GM13977 (cell line): Measurements from ENCODE around the gene CAMK2D.
A peak's percentile ranks its signal among the peaks of the same experiment; 100 is the strongest.
"Not testable (repeated sequence)": the region's sequence is repeated elsewhere in the genome, so short reads cannot be mapped to it uniquely, and the experiment has no call there.

Experiments
- DNase-seq: peaks from one replicate; pipeline ENCODE4 v3.0.0; 2012; ENCODE audit warnings: low spot score
- in situ Hi-C: fragments of 300-500 bp; cut with MboI; formaldehyde crosslinking; loops from one replicate; pipeline ENCODE4 v1.12.0; 2022; ENCODE audit warnings: low sequenced_read_pairs, low pct_unique_long_range_greater_than_20kb, mixed read lengths, inconsistent platforms; ENCODE audit not compliant: unreplicated experiment
- TF ChIP-seq, protein P1 (sequence below): IDR thresholded peaks from 2 replicates; pipeline ENCODE4 v1.5.1; 2012; ENCODE audit warnings: mild to moderate bottlenecking, control low read depth; ENCODE audit not compliant: insufficient read depth; ENCODE audit errors: extremely low read depth, missing control alignments

Gene CAMK2D

DNA sequence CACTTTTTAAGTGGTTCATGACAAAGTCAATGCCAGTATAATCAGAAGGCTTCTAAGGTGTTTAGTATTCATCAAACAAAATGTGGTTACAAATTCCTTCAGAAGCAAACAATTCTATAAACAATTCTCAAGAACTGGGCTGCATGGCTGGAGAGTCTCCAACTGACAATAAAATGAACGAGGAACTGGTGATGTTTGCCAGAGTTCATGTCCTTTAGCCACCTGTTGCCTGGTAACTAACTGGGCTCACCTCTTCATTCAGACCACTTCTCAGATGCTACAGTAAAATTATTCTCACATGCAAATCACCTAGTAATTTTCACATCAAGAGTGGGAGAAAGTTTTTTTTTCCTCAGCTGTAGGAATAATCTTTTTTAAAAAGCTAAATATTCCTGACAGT lies 53.3 kb downstream of the CAMK2D start:
- in situ Hi-C loops: no loop called here
- DNase-seq: peak; percentile 6
- TF ChIP-seq, protein P1, sequence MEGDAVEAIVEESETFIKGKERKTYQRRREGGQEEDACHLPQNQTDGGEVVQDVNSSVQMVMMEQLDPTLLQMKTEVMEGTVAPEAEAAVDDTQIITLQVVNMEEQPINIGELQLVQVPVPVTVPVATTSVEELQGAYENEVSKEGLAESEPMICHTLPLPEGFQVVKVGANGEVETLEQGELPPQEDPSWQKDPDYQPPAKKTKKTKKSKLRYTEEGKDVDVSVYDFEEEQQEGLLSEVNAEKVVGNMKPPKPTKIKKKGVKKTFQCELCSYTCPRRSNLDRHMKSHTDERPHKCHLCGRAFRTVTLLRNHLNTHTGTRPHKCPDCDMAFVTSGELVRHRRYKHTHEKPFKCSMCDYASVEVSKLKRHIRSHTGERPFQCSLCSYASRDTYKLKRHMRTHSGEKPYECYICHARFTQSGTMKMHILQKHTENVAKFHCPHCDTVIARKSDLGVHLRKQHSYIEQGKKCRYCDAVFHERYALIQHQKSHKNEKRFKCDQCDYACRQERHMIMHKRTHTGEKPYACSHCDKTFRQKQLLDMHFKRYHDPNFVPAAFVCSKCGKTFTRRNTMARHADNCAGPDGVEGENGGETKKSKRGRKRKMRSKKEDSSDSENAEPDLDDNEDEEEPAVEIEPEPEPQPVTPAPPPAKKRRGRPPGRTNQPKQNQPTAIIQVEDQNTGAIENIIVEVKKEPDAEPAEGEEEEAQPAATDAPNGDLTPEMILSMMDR: no peak

DNA sequence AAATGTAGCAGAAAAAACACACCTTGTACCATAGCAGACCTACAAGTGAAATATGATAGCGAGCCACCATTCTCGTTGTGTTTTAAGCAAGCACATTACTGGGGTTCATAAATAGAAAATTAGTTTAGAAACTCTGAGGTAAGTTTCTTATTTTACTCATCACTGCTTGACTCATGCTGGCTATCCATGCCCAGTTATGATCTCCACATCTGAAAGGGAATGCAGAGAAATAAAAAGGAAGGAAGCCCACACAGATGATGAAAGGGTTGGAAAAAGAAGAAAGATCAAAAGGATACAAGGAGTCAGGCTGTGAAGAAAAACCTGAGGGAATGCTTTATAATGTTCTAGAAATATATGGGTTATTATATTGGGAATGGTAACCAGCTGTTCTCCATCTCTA lies 54.5 kb downstream of the CAMK2D start:
- in situ Hi-C loops: no loop called here

DNA sequence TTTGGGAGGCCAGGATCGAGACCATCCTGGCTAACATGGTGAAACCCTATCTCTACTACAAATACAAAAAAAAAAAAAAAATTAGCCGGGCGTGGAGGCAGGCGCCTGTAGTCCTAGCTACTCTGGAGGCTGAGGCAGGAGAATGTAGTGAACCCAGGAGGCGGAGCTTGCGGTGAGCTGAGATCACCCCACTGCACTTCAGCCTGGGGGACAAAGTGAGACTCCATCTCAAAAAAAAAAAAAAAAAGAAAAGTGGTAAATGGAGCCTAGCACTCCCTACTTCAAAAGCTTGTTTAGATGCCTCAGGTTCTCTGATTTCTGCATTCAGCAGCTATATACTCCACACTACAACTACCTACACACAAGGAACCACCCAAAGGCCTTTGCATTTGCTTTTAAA lies 56.4 kb downstream of the CAMK2D start:
- DNase-seq, in situ Hi-C loops: not testable (repeated sequence)

More for the DNA sequence above, 54.5 kb downstream of the CAMK2D start:
- no peak for DNase-seq
- TF ChIP-seq, protein P1: no peak

DNA sequence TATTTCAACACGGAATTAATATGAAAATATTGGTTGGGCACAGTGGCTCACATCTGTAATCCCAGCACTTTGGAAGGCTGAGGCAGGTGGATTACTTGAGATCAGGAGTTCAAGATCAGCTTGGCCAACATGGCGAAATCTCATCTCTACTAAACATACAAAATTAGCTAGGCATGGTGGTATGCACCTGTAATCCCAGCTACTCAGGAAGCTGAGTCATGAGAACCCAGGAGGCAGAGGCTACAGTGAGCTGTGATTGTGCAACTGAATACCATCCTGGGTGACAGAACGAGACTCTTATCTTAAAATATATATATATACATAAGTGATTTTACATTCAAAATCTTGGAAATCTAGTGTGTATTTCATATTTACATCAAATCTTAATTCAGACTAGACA lies 58.9 kb downstream of the CAMK2D start:
- in situ Hi-C loops: not testable (repeated sequence)

DNA sequence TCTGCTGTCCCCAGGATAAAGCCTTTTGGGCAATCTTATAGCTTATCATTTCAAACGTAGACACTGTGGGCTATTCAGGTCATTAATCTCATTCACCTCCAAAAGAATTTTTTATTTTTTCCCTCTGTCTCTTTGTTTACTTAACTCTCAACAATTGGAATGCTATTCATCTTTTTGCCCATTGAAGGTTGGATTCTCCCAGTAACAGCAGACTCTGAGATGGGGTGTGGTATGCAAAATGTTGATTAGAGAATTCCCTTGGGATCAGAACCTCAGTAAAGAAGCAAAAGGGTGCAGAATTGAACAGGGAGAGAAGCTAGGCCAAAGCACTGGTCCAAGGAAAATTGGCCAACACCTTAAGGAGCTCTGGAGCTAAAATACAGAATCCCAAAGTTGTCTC lies 60.4 kb downstream of the CAMK2D start:
- DNase-seq: no peak
- in situ Hi-C loops: no loop called here

More for the DNA sequence above, 58.9 kb downstream of the CAMK2D start:
- DNase-seq: not testable (repeated sequence)

DNA sequence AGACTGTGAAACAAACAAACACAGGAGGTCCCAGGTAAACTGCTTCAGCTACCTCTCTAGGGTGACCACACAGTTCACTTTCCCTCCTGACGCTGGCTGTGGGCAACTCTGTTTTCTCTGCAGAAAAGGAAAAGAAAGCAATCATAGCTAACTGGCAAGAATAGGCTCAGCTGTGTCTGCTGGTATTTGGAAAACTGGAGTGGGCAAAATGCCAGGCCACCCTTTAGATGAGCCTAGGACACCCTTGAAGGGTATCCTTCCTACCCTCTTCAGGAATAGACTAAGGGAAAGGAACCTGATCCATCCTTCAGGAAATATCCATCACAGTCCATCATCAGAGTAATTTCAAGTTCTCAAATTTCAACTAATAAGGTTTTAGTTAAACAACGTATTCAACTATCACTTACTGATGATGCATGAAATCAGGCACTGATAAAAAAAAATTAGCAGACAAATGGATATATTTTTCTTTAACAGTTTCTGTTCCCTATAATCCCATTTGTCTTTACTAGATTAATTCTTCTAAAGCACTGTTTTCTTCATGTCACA lies 60.9 kb downstream of the CAMK2D start:
- TF ChIP-seq, protein P1: no peak
- in situ Hi-C loops: no loop called here
- DNase-seq: no peak

More for the DNA sequence above, 60.4 kb downstream of the CAMK2D start:
- TF ChIP-seq, protein P1: no peak

DNA sequence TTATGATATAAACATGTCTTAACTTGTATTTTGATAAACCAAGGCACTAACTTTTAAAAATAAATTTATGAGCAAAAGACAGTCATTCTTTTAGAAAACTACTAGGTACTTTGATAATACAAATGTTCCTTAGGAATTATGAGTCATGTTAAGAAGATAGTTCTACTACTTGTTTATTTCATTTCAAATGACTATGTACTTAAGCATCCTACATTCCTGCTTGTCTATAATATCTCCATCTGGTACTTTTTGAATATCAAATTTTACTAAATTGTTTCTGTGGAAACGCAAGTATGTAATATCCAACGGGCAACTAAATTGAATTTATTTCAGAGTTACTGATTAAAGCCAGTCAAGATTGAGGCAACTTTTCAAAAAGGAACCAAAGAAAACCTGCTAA lies 61.8 kb downstream of the CAMK2D start:
- TF ChIP-seq, protein P1: no peak
- no peak for DNase-seq
- in situ Hi-C loops: no loop called here

DNA sequence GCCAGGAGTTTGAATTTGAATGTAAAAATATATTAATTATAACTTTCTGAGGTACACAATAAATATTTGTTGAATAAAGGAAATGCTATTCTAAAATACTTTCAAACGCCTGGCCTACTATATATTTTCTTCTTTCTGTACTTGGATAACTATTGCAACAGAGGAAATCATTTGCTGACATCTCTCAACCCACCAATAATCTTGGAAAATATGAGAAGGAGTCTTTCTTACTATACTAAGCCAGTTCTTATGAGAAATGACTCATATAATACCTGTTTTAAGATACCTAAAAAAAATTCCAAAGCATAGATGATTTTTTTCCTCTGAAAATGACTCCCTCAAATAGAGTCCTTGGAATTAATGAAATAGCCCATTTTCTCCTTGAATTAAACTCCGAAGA lies 64.1 kb downstream of the CAMK2D start:
- no peak for DNase-seq
- TF ChIP-seq, protein P1: no peak
- in situ Hi-C loops: no loop called here
